Measurements from ENCODE around the gene FOXL3.

GRCh38 chr7:318476-318875 lies 28.5 kb downstream of the FOXL3 start:
- no peak for TF ChIP-seq EZH2phosphoT487 (IDR thresholded peaks at IDR 0.05; ENCODE audit: low read depth)
- no peak for TF ChIP-seq CTCF (IDR thresholded peaks at IDR 0.05; ENCODE audit: low read depth, low read length)
